Nephron progenitor cell (in vitro differentiated cells): ENCODE results near the gene LYZL1.

Experiments used
- DNase-seq: peaks from one replicate; pipeline ENCODE4 v3.0.0; 2021
- H3K27ac Mint-ChIP-seq: 2 replicates; pipeline ENCODE4 v1.8.0; 2021; ENCODE audit warnings: mild to moderate bottlenecking, moderate library complexity, mixed read lengths
- H3K27me3 Mint-ChIP-seq: 2 replicates; pipeline ENCODE4 v1.8.0; 2021; ENCODE audit warnings: mild to moderate bottlenecking, low read depth, mixed read lengths; ENCODE audit not compliant: poor library complexity
- H3K36me3 Mint-ChIP-seq: 2 replicates; pipeline ENCODE4 v1.8.0; 2021; ENCODE audit warnings: low read depth, mixed read lengths
- H3K4me1 Mint-ChIP-seq: 2 replicates; pipeline ENCODE4 v1.8.0; 2021; ENCODE audit warnings: mixed read lengths
- H3K4me3 Mint-ChIP-seq: 2 replicates; pipeline ENCODE4 v1.8.0; 2021; ENCODE audit warnings: mild to moderate bottlenecking, moderate library complexity, mixed read lengths
- H3K9me3 Mint-ChIP-seq: 2 replicates; pipeline ENCODE4 v1.8.0; 2021; ENCODE audit warnings: mild to moderate bottlenecking, moderate library complexity, mixed read lengths
- TF ChIP-seq, protein P1 (sequence below): fragments of 200-600 bp; sonication (generic); IDR thresholded peaks from 2 replicates; pipeline ENCODE4 v1.5.0; 2021; ENCODE audit warnings: antibody characterized with exemption

Gene LYZL1

GRCh38 chr10:29244978-29245377, 43.9 kb upstream of the LYZL1 start:
- no peak for DNase-seq
- Mint-ChIP-seq H3K9me3 (peaks cover 5% of the 10 kb centered on the region), H3K27me3 (no peaks in the 10 kb centered on the region), H3K4me3 (no peak overlapping the region), H3K4me1 (peaks cover 39% of the 10 kb centered on the region), H3K36me3 (no peaks in the 10 kb centered on the region), H3K27ac (no peak overlapping the region)
- TF ChIP-seq, protein P1, sequence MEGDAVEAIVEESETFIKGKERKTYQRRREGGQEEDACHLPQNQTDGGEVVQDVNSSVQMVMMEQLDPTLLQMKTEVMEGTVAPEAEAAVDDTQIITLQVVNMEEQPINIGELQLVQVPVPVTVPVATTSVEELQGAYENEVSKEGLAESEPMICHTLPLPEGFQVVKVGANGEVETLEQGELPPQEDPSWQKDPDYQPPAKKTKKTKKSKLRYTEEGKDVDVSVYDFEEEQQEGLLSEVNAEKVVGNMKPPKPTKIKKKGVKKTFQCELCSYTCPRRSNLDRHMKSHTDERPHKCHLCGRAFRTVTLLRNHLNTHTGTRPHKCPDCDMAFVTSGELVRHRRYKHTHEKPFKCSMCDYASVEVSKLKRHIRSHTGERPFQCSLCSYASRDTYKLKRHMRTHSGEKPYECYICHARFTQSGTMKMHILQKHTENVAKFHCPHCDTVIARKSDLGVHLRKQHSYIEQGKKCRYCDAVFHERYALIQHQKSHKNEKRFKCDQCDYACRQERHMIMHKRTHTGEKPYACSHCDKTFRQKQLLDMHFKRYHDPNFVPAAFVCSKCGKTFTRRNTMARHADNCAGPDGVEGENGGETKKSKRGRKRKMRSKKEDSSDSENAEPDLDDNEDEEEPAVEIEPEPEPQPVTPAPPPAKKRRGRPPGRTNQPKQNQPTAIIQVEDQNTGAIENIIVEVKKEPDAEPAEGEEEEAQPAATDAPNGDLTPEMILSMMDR = no peak

DNA sequence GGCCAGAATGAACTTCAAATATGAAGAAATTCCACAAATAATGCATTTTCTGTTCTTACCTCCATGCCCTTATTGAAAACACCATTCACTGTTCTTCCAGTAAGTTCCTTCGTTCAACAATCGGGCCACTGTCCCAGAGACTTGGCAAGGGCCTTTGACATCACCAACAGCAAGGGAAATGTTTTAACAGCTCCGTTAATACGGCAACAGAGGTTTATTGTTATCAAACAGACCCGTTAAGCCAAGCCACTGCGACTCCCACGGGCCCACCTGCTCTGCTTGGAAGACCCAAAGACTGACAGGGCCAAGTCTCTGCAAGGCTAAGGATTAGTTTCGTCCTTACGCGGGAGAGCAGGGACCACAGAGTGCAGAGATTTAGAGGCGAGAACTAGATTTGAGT, 43.4 kb upstream of the LYZL1 start:
- Mint-ChIP-seq H3K27me3 (no peaks in the 10 kb centered on the region), H3K9me3 (peaks cover 5% of the 10 kb centered on the region), H3K4me3 (no peak overlapping the region), H3K4me1 (peaks cover 35% of the 10 kb centered on the region), H3K27ac (no peak overlapping the region), H3K36me3 (no peaks in the 10 kb centered on the region)
- no peak for DNase-seq
- TF ChIP-seq, protein P1 = no peak

DNA sequence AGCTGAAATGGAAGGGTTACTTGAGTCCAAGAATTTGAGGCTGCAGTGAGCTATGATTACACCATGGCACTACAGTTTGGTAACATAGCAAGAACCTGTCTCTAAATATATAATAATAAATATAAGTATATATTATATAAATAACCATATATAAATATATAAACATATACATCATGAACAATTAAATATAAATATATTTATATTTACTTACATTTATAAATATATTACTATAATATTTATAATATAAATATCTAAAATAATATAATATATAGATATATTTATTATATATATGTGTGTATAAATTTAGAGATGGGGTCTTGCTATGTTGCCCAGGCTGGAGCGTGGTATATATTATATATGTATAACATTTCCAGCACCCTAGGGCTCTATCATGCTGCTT, 42.4 kb upstream of the LYZL1 start:
- Mint-ChIP-seq H3K27me3 (no peaks in the 10 kb centered on the region), H3K4me3 (no peak overlapping the region), H3K9me3 (peaks cover 5% of the 10 kb centered on the region), H3K36me3 (no peaks in the 10 kb centered on the region), H3K27ac (no peak overlapping the region), H3K4me1 (peaks cover 29% of the 10 kb centered on the region)
- no peak for DNase-seq
- TF ChIP-seq, protein P1 = no peak

GRCh38 chr10:29248158-29248557, 40.7 kb upstream of the LYZL1 start:
- H3K4me3 Mint-ChIP-seq = no peak overlapping the region
- TF ChIP-seq, protein P1 = no peak
- H3K4me1 Mint-ChIP-seq = peaks cover 24% of the 10 kb centered on the region
- H3K9me3 Mint-ChIP-seq = peaks cover 5% of the 10 kb centered on the region
- H3K36me3 Mint-ChIP-seq = no peaks in the 10 kb centered on the region
- DNase-seq = no peak
- no peak overlapping the region for H3K27ac Mint-ChIP-seq
- no peaks in the 10 kb centered on the region for H3K27me3 Mint-ChIP-seq

DNA sequence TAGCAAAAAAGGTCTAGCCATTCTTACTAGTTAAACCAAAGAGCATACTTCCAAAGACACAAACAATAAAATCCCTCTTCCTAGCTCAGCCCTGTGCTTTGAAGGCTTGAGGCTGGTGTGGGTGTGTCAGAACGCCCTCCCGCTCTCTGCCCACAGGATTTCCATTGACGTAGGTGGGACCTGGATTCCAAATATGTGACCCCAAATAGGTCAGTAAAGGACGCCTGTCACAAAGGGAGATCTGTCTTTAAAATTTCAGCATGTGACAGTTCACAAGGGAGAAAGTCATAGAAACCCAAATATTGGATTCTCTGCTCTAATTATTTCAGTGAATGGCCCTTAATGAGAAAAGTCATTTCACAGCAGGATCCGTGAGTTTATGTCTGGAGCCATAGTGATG, 39.9 kb upstream of the LYZL1 start:
- peaks cover 5% of the 10 kb centered on the region for H3K9me3 Mint-ChIP-seq
- H3K4me3 Mint-ChIP-seq = no peak overlapping the region
- TF ChIP-seq, protein P1 = no peak
- peaks cover 26% of the 10 kb centered on the region for H3K4me1 Mint-ChIP-seq
- H3K27ac Mint-ChIP-seq = no peak overlapping the region
- H3K27me3 Mint-ChIP-seq = no peaks in the 10 kb centered on the region
- no peaks in the 10 kb centered on the region for H3K36me3 Mint-ChIP-seq
- DNase-seq = no peak

- TF ChIP-seq, protein P1 = no peak
- DNase-seq = no peak
- peaks cover 5% of the 10 kb centered on the region for H3K9me3 Mint-ChIP-seq
- no peak overlapping the region for H3K4me3 Mint-ChIP-seq
- H3K27me3 Mint-ChIP-seq = no peaks in the 10 kb centered on the region
- H3K36me3 Mint-ChIP-seq = no peaks in the 10 kb centered on the region
- H3K4me1 Mint-ChIP-seq = peaks cover 36% of the 10 kb centered on the region
- no peak overlapping the region for H3K27ac Mint-ChIP-seq
Measured at GRCh38 chr10:29250066-29250465, 38.8 kb upstream of the LYZL1 start.
